ENCODE measurements around the gene LPAR4.
"Not testable (repeated sequence)": the region's sequence is repeated elsewhere in the genome, so short reads cannot be mapped to it uniquely, and the experiment has no call there.

The LPAR4 gene

DNA sequence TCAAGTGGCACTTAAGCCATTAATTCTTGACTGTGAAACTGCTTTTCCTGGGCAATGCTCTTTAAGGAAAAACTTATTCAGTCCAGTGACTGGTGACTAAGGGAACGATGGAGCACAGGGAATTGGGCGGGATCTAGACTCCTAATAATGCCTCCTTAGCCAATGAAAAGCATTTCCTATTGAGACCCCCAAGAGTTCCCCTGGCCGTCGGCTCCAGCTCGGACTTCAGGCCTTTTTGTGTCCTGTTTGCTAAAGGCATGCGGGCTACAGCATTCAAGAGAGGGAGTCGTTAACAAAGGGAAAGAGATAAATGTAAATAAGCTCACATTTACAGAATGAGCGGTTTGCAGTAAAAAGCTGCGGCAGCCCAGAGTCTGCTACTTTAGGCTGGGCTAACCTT, at the start of gene LPAR4:
TSS of gene LPAR4 (plus strand) at position 232 of the 400 bp plus-strand sequence. CDS start 7,150 bp downstream, outside the sequence.
- DNase-seq = peak; percentile 25

DNA sequence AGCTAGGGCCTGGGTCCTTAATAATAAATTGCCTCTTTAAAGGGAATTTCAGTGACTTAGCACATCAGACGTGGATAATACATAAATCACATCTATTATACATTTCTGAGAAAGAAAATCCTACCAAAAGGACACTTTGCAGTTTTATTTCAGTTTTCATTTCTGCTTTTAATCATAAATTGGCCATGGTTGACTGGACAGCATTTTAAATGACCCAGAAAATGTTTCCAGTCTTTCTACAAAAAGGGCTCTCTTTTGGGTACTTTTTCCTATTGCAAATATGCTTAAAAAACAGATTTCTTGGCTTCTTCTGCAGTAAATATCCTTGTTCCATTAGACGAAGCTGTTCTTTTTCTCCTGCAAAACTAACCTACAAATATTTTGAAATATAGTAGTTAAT, 41.4 kb upstream of the LPAR4 start:
- DNase-seq = no peak

GRCh38 chrX:78708262-78708661, 39.3 kb upstream of the LPAR4 start:
- no peak for DNase-seq

GRCh38 chrX:78708816-78709215, 38.7 kb upstream of the LPAR4 start:
- DNase-seq = no peak

- no peak for DNase-seq
These were observed 37.3 kb upstream of the LPAR4 start for GRCh38 chrX:78710171-78710570.

GRCh38 chrX:78712336-78712735, 35.2 kb upstream of the LPAR4 start:
- DNase-seq = no peak

GRCh38 chrX:78725287-78725686, 22.2 kb upstream of the LPAR4 start:
- DNase-seq = no peak

- no peak for DNase-seq
These were observed 1.0 kb upstream of the LPAR4 start for GRCh38 chrX:78746496-78746895.

- no peak for DNase-seq
These were observed 451 bp downstream of the LPAR4 start for GRCh38 chrX:78747971-78748370.

DNA sequence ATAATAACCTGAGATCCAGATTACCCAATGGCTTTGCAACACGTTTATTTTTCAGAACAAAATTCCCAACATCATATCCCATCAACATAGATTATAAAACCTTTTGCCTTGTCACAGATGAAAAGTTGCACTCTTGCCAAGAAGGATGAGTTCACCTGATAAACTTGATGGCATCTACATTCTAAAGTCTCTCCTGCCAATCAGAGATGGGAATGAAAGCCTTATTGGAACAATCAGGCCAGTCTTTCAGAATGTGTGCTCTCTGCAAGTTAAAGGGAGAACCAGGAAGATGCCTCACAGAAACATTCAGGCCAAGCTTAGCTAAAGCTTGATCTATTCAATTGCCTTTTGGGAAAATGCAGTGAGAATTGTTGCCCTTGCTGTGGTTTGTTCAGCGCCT, 1.3 kb downstream of the LPAR4 start:
- no peak for DNase-seq

DNA sequence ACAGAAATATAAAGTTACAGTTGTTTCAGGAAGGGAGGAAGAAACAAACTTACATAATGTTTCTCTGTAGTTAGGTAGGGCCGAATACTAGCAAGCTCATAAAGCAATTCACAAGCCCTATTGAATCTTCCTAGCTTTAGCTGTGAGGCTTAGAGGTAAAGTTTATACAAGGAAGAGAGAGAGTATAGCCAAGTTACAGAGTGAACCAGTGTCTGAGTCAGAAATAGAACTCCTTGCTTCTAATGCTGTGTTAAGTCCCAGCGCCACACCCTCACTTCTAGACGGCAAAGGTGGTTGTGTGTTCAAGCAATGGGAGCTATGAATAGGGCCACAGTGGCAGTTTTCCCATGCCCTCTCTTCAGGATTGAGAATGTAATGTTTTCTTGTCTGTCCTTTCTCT, 6.1 kb downstream of the LPAR4 start:
- no peak for DNase-seq

DNA sequence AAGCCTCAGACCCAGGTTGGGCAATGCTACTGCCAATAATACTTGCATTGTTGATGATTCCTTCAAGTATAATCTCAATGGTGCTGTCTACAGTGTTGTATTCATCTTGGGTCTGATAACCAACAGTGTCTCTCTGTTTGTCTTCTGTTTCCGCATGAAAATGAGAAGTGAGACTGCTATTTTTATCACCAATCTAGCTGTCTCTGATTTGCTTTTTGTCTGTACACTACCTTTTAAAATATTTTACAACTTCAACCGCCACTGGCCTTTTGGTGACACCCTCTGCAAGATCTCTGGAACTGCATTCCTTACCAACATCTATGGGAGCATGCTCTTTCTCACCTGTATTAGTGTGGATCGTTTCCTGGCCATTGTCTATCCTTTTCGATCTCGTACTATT, 7.4 kb downstream of the LPAR4 start:
- no peak for DNase-seq

DNA sequence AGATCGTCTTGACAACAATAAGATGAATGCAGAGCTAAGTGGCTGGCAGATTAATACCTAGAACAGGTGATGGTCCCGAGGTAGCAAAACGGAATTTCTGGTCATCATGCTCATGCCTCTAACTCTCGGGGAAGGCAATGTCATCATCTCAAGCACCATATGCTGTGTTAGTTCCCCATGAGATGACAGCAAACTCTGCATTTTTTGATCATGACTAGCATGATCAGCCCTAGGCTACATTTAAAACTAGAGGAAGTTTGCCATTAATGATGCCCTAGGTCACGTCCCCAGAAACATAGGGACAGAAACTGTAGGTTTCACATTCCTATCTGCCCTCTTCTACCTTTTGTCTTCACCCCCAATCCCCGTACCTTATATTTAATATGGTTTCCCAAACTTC, 11.6 kb downstream of the LPAR4 start:
- no peak for DNase-seq

- DNase-seq = no peak
These were observed 21.7 kb downstream of the LPAR4 start for GRCh38 chrX:78769101-78769755.

DNA sequence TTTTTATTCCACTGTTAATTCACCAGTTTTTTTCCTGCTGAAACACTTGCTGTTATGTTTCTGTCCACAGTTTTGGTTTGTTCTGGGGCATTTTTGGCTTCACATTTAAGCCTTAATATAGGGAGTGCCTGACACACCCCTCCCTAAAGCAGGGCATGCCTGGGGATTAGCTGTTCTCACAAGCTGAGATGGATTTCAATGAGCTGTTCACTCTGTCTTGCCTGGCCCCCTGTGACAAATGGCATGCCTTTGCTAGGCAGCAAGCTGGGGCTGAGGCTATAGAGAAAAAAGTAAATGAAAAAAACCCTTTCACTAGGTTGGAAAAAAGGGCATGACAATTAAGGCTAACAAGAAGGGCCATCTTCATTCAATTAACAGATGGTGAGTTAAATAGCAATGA, 22.4 kb downstream of the LPAR4 start:
- no peak for DNase-seq

DNA sequence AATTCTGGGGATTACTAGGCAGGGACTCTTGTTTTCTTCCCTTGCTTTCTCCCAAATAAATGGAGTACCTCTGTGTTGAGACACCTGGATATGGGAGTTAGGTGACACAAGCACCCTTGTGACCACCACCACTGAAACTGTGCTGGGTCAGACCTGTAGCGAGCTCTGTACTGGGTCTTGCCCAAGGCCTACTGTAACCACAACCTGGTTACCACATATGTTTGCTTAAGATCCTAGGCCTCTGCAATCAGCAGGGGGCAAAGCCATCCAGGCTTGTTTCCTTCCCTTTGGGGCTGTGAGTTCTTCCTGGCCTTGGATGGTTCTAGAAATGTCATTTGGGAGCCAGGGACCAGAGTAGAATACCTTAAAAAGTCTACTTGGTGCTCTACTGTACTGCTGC, 49.4 kb downstream of the LPAR4 start:
- DNase-seq = no peak

GRCh38 chrX:78800114-78800513, 52.6 kb downstream of the LPAR4 start:
- DNase-seq = no peak

DNA sequence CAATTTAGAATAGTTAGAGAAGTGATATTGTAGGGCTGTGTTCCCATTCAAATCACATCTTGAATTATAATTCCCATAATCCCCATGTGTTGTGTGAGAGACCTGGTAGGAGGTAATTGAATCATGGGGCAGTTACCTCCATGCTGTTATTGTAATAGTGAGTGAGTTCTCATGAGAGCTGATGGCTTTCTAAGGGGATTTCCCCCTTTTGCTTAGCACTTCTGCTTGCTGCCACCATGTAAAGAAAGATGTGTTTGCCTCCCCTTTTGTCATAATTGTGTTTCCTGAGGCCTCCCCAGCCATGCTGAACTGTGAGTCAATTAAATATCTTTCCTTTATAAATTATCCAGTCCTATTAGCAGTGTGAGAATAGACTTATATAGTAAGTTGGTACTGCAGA, 53.2 kb downstream of the LPAR4 start:
- no peak for DNase-seq

- DNase-seq = no peak
These were observed 54.0 kb downstream of the LPAR4 start for GRCh38 chrX:78801522-78801921.

GRCh38 chrX:78802526-78802925, 55.0 kb downstream of the LPAR4 start:
- not testable (repeated sequence) for DNase-seq

All from midbrain (tissue), 1 donor.